ENCODE measurements around the gene ALOX12B. TPM values are rescaled to one million over a fixed set of nuclear protein-coding genes. Genes with fewer than 3 reads are reported as not detected.

Gene ALOX12B
- total and polyA plus RNA-seq, 2 of the 13 experiments (the other 11 are each of a cell fraction or from before 2014, with no cell fraction given) = 0.13 TPM; not detected in 1

- TF ChIP-seq THAP7 (CRISPR knock-in tag; IDR thresholded peaks at IDR 0.05) = no peak
- no peak for TF ChIP-seq ZSCAN20 (CRISPR knock-in tag; IDR thresholded peaks at IDR 0.05; ENCODE audit: borderline replicate concordance)
- no peak for TF ChIP-seq RFXAP (CRISPR knock-in tag; IDR thresholded peaks at IDR 0.05; ENCODE audit: borderline replicate concordance)
- TF ChIP-seq AKNA (CRISPR knock-in tag; IDR thresholded peaks at IDR 0.05; ENCODE audit: borderline replicate concordance) = no peak; the same call in 1 of the 2 replicates
- TF ChIP-seq NR2F1 (CRISPR knock-in tag; IDR thresholded peaks at IDR 0.05) = no peak
- no peak for TF ChIP-seq ZFP41 (CRISPR knock-in tag; IDR thresholded peaks at IDR 0.05; ENCODE audit: borderline replicate concordance)
- TF ChIP-seq ZNF644 (CRISPR knock-in tag; IDR thresholded peaks at IDR 0.05; ENCODE audit: low read depth) = 0 out of 2 replicates have a peak, but pooled peaks have one; percentile 31
- TF ChIP-seq RNF2 (conservative IDR thresholded peaks at IDR 0.05; ENCODE audit: low read depth) = no peak
- TF ChIP-seq ZBTB3 (CRISPR knock-in tag; IDR thresholded peaks at IDR 0.05; ENCODE audit: borderline replicate concordance, low read depth) = no peak
- no peak for TF ChIP-seq MLXIP (CRISPR knock-in tag; IDR thresholded peaks at IDR 0.05; ENCODE audit: borderline replicate concordance)
- peak; percentile 45 for TF ChIP-seq PHF5A (CRISPR knock-in tag; IDR thresholded peaks at IDR 0.05; ENCODE audit: low read depth, unreplicated experiment)
- no peak for TF ChIP-seq ZNF703 (CRISPR knock-in tag; IDR thresholded peaks at IDR 0.05; ENCODE audit: borderline replicate concordance)
- TF ChIP-seq NR2F2 (IDR thresholded peaks at IDR 0.05; ENCODE audit: borderline replicate concordance, low read depth) = peak; percentile 50; the same call in 1 of the 2 replicates
- TF ChIP-seq ARID5B (CRISPR knock-in tag; IDR thresholded peaks at IDR 0.05) = no peak; the same call in 1 of the 2 replicates
Observed at GRCh38 chr17:8119581-8120519, 32.3 kb upstream of the ALOX12B start (continued).

All from HepG2 (cell line).